ENCODE results near the gene NYAP2. TPM values are rescaled to one million over a fixed set of nuclear protein-coding genes. Genes with fewer than 3 reads are reported as not detected.

NYAP2 gene
- total RNA-seq, 1 experiment from 2014 or later = not detected

DNA sequence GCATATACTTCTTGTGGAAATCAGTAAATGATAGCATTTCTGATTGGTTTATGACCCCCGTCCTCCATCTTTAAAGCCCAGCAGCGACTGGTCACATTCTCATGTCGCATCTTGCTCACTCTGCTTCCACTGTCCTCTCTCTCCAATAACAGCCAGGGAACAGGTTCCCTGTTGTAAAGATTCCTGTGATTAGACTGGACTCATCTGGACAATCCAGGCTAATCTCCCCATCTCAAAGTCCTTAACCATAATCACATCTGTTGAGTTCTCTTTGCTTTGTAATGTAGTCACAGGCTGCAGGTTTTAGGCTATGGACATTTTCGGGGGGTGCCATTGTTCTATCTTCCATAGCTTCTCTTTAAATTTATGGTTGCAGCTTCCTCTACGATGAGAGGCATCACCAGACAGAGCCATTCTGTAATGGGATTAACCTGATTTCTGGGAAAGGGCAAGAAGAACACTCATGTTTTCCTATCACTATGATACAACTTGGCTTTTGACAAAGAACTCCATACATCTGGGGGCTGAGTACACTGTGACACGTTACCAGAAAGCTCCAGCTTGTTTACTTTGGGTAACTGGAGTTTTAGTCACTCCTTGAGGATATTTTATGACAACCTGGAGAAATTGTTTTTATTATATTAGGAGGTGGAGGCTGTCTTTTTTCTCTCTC is 159.0 kb downstream of the NYAP2 start:
- TF ChIP-seq SP1 (IDR thresholded peaks at IDR 0.05; ENCODE audit: low read depth) (no peak), POLR2A (IDR thresholded peaks at IDR 0.05; ENCODE audit: borderline replicate concordance, extremely low read depth, insufficient read depth, insufficient read length) (no peak), EZH2phosphoT487 (IDR thresholded peaks at IDR 0.05; ENCODE audit: borderline replicate concordance) (no peak), EZH2 (IDR thresholded peaks at IDR 0.05) (no peak), TCF7L2 (IDR thresholded peaks at IDR 0.05; ENCODE audit: borderline replicate concordance, extremely low read depth, insufficient read depth, insufficient read length) (no peak), YY1 (IDR thresholded peaks at IDR 0.05; ENCODE audit: extremely low read depth, insufficient replicate concordance, low read depth, low read length) (no peak), RAD21 (IDR thresholded peaks at IDR 0.05; ENCODE audit: low read depth) (no peak), SIN3A (IDR thresholded peaks at IDR 0.05; ENCODE audit: low read depth) (no peak), CEBPB (IDR thresholded peaks at IDR 0.05; ENCODE audit: low read depth) (no peak), ZFX (IDR thresholded peaks at IDR 0.05) (no peak), SRF (IDR thresholded peaks at IDR 0.05; ENCODE audit: low read depth) (no peak), ELF1 (IDR thresholded peaks at IDR 0.05; ENCODE audit: borderline replicate concordance, low read depth) (no peak), FOSL1 (IDR thresholded peaks at IDR 0.05; ENCODE audit: low read depth) (no peak), POLR2AphosphoS5 (IDR thresholded peaks at IDR 0.05; ENCODE audit: low read depth, low read length) (no peak)
- TF ChIP-seq, protein P1, sequence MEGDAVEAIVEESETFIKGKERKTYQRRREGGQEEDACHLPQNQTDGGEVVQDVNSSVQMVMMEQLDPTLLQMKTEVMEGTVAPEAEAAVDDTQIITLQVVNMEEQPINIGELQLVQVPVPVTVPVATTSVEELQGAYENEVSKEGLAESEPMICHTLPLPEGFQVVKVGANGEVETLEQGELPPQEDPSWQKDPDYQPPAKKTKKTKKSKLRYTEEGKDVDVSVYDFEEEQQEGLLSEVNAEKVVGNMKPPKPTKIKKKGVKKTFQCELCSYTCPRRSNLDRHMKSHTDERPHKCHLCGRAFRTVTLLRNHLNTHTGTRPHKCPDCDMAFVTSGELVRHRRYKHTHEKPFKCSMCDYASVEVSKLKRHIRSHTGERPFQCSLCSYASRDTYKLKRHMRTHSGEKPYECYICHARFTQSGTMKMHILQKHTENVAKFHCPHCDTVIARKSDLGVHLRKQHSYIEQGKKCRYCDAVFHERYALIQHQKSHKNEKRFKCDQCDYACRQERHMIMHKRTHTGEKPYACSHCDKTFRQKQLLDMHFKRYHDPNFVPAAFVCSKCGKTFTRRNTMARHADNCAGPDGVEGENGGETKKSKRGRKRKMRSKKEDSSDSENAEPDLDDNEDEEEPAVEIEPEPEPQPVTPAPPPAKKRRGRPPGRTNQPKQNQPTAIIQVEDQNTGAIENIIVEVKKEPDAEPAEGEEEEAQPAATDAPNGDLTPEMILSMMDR (IDR thresholded peaks at IDR 0.05 in 2 of 3, conservative IDR thresholded peaks at IDR 0.05 in 1 of 3; ENCODE audit: borderline replicate concordance in 1 of 3, insufficient read depth in 1 of 3, low read depth in 2 of 3, low read length in 2 of 3) = no peak
- TF ChIP-seq, protein P2, sequence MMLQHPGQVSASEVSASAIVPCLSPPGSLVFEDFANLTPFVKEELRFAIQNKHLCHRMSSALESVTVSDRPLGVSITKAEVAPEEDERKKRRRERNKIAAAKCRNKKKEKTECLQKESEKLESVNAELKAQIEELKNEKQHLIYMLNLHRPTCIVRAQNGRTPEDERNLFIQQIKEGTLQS (IDR thresholded peaks at IDR 0.05) = no peak
- TF ChIP-seq, protein P3, sequence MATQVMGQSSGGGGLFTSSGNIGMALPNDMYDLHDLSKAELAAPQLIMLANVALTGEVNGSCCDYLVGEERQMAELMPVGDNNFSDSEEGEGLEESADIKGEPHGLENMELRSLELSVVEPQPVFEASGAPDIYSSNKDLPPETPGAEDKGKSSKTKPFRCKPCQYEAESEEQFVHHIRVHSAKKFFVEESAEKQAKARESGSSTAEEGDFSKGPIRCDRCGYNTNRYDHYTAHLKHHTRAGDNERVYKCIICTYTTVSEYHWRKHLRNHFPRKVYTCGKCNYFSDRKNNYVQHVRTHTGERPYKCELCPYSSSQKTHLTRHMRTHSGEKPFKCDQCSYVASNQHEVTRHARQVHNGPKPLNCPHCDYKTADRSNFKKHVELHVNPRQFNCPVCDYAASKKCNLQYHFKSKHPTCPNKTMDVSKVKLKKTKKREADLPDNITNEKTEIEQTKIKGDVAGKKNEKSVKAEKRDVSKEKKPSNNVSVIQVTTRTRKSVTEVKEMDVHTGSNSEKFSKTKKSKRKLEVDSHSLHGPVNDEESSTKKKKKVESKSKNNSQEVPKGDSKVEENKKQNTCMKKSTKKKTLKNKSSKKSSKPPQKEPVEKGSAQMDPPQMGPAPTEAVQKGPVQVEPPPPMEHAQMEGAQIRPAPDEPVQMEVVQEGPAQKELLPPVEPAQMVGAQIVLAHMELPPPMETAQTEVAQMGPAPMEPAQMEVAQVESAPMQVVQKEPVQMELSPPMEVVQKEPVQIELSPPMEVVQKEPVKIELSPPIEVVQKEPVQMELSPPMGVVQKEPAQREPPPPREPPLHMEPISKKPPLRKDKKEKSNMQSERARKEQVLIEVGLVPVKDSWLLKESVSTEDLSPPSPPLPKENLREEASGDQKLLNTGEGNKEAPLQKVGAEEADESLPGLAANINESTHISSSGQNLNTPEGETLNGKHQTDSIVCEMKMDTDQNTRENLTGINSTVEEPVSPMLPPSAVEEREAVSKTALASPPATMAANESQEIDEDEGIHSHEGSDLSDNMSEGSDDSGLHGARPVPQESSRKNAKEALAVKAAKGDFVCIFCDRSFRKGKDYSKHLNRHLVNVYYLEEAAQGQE (IDR thresholded peaks at IDR 0.05; ENCODE audit: low read depth) = no peak
- Histone ChIP-seq H3K9ac (ENCODE audit: low read length) (no peak overlapping the region), H3K4me3 (replicated peaks in 1 of 2; ENCODE audit: low read depth in 1 of 2, low read length in 2 of 2) (no peak overlapping the region), H3K27me3 (ENCODE audit: insufficient read depth, low read length) (0 out of 2 replicates have a peak, but pooled peaks cover 9% of the 10 kb centered on the region), H3K9me2 (ENCODE audit: insufficient read depth) (no peaks in the 10 kb centered on the region), H3K4me1 (ENCODE audit: control insufficient read depth in 1 of 2, insufficient read depth in 2 of 2, low read length in 2 of 2) (no peaks in the 10 kb centered on the region), H4K20me1 (ENCODE audit: insufficient read depth) (no peaks in the 10 kb centered on the region), H3K79me2 (ENCODE audit: insufficient read depth, low read length) (no peaks in the 10 kb centered on the region), H2AFZ (ENCODE audit: low read depth, low read length, poor library complexity, severe bottlenecking) (no peak overlapping the region), H3K36me3 (ENCODE audit: control insufficient read depth in 1 of 2, insufficient read depth in 2 of 2, low read length in 2 of 2) (no peaks in the 10 kb centered on the region), H3K9me3 (ENCODE audit: control insufficient read depth in 1 of 2, insufficient read depth in 1 of 2, low read depth in 1 of 2, low read length in 2 of 2) (no peaks in the 10 kb centered on the region), H3K4me2 (ENCODE audit: low read length) (no peak overlapping the region), H3K27ac (ENCODE audit: low read depth, low read length) (no peak overlapping the region)
- no TSS peak for BruUV-seq (replicated peaks)
- RAD21 ChIA-PET (ENCODE audit: low non-redundant PET in 1 of 2, low total read pairs in 2 of 2, uncharacterized antibody in 2 of 2, unreplicated experiment in 2 of 2) = no interaction called here
- POLR2A ChIA-PET = no interaction called here
- CTCF ChIA-PET = no interaction called here
- intact Hi-C loops (cut with micrococcal nuclease) = no loop called here
- ATAC-seq = no peak
- DNase-seq (ENCODE audit: low read depth, low spot score) = no peak

All from HCT116 (cell line).